ENCODE results near the gene SLC12A1.

DNA sequence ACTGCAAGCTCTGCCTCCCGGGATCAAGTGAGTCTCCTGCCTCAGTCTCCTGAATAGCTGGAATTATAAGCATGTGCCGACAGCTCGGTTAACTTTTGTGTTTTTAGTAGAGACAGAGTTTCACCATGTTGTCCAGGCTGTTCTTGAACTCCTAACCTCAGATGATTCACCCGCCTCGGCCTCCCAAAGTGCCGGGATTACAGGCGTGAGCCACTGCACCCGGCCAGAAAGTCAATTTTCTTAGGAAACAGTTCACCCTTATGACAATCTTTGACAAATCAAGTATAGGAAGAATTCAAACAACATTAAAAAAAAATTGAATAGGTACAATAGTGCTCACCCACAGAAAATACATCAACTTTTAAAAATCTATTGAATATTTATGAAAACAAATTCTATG, 101.5 kb downstream of the SLC12A1 start:
- TF ChIP-seq FOXK2 (IDR thresholded peaks at IDR 0.05) (no peak), FOXM1 (IDR thresholded peaks at IDR 0.05; ENCODE audit: borderline replicate concordance) (no peak), SP1 (IDR thresholded peaks at IDR 0.05) (no peak), SUZ12 (IDR thresholded peaks at IDR 0.05) (no peak)

All from HEK293T (cell line).